ENCODE data around the gene MYRF.

- TF ChIP-seq EZH2 (IDR thresholded peaks at IDR 0.05; ENCODE audit: borderline replicate concordance, low read depth, low read length, severe bottlenecking) (no peak), CTCF (IDR thresholded peaks at IDR 0.05; ENCODE audit: borderline replicate concordance, extremely low read depth, low read length, poor library complexity, severe bottlenecking) (no peak)
These were observed 62.0 kb downstream of the MYRF start for GRCh38 chr11:61814247-61814957.

Data from DND-41 (cell line).